RPMI7951 (cell line): Measurements from ENCODE around the gene GMDS. TPM values are rescaled to one million over a fixed set of nuclear protein-coding genes. Genes with fewer than 3 reads are reported as not detected.

Experiments
- DNase-seq: peaks from one replicate; pipeline ENCODE4 v3.0.0-alpha.2; 2012; ENCODE audit warnings: low read depth
- total RNA-seq: library from RNA; depleted of rRNA; stranded (reverse); fragments of >200 nt; shearing (Covaris generic); gene quantifications from 2 replicates; pipeline ENCODE4 v1.2.3, GENCODE V29; 2014

Gene GMDS
- total RNA-seq, 1 experiment from 2014 or later: 7.4 TPM

- peak; percentile 72 for DNase-seq
Observed at GRCh38 chr6:1832844-1833787, 412.3 kb downstream of the GMDS start.

GRCh38 chr6:1832358-1832757 is 413.0 kb downstream of the GMDS start:
- DNase-seq: no peak

- no peak for DNase-seq
Observed at GRCh38 chr6:1827984-1828793, 417.2 kb downstream of the GMDS start.

- no peak for DNase-seq
Observed at GRCh38 chr6:1825926-1826325, 419.5 kb downstream of the GMDS start.

- no peak for DNase-seq
Observed at GRCh38 chr6:1825277-1825676, 420.1 kb downstream of the GMDS start.

- peak; percentile 68 for DNase-seq
Observed at GRCh38 chr6:1821513-1822183, 423.8 kb downstream of the GMDS start.

- DNase-seq: no peak
Observed at GRCh38 chr6:1821164-1821512, 424.3 kb downstream of the GMDS start.

GRCh38 chr6:1820714-1821113 is 424.7 kb downstream of the GMDS start:
- DNase-seq: no peak

GRCh38 chr6:1820165-1820564 is 425.2 kb downstream of the GMDS start:
- no peak for DNase-seq

GRCh38 chr6:1819007-1819406 is 426.4 kb downstream of the GMDS start:
- DNase-seq: no peak

- peak; percentile 31 for DNase-seq
Observed at GRCh38 chr6:1817033-1817761, 428.2 kb downstream of the GMDS start.

- no peak for DNase-seq
Observed at GRCh38 chr6:1815827-1816452, 429.5 kb downstream of the GMDS start.

- no peak for DNase-seq
Observed at GRCh38 chr6:1814279-1814678, 431.1 kb downstream of the GMDS start.

- DNase-seq: no peak
Observed at GRCh38 chr6:1812487-1812886, 432.9 kb downstream of the GMDS start.

GRCh38 chr6:1812034-1812433 is 433.4 kb downstream of the GMDS start:
- no peak for DNase-seq

- no peak for DNase-seq
Observed at GRCh38 chr6:1810880-1811279, 434.5 kb downstream of the GMDS start.

GRCh38 chr6:1809291-1809988 is 436.0 kb downstream of the GMDS start:
- DNase-seq: no peak

GRCh38 chr6:1806935-1807334 is 438.5 kb downstream of the GMDS start:
- no peak for DNase-seq

- DNase-seq: no peak
Observed at GRCh38 chr6:1802491-1803395, 442.7 kb downstream of the GMDS start.
